CD14-positive monocyte (primary cell): ENCODE data around the gene UBA6. TPM values are rescaled to one million over a fixed set of nuclear protein-coding genes. Genes with fewer than 3 reads are reported as not detected.
A peak's percentile ranks its signal among the peaks of the same experiment; 100 is the strongest.

Experiments used
- DNase-seq, 3 donors: peaks; one replicate each; pipeline ENCODE4 v3.0.0-alpha.2; 2011 to 2022
- H2AFZ ChIP-seq: 2 replicates; pipeline ENCODE4 v1.6.0; 2012; ENCODE audit warnings: mild to moderate bottlenecking, low read depth, low read length, inconsistent platforms; ENCODE audit not compliant: insufficient read depth, poor library complexity, severe bottlenecking
- H3K27ac ChIP-seq, 2 donors: 1 replicate in 1 of 2; 2 replicates in 1 of 2; pipeline ENCODE4 v1.5.1; 2012 to 2013; ENCODE audit warnings: low read length in 2 of 2, control low read depth in 1 of 2, inconsistent platforms in 1 of 2, low read depth in 1 of 2, mild to moderate bottlenecking in 1 of 2
- H3K27me3 ChIP-seq, 2 donors: one replicate each; pipeline versions ENCODE4 v1.6.0 to v1.6.1; 2011 to 2013; ENCODE audit warnings: low read length in 2 of 2; ENCODE audit not compliant: control insufficient read depth in 2 of 2, insufficient read depth in 2 of 2
- H3K36me3 ChIP-seq, 2 donors: replicated peaks in 1 of 2; 1 replicate in 1 of 2; 2 replicates in 1 of 2; pipeline versions ENCODE4 v1.5.1 to v1.6.1; 2012 to 2013; ENCODE audit warnings: low read length in 2 of 2, control low read depth in 1 of 2, inconsistent platforms in 1 of 2, mild to moderate bottlenecking in 1 of 2; ENCODE audit not compliant: insufficient read depth in 2 of 2, control insufficient read depth in 1 of 2
- H3K4me1 ChIP-seq, 2 donors: 1 replicate in 1 of 2; 2 replicates in 1 of 2; pipeline versions ENCODE4 v1.5.1 to v1.6.1; 2012 to 2013; ENCODE audit warnings: low read length in 2 of 2, control low read depth in 1 of 2, inconsistent platforms in 1 of 2, mild to moderate bottlenecking in 1 of 2, moderate library complexity in 1 of 2; ENCODE audit not compliant: insufficient read depth in 2 of 2, control insufficient read depth in 1 of 2
- H3K4me2 ChIP-seq: replicated peaks from 2 replicates; pipeline ENCODE3; 2012; ENCODE audit warnings: low read length, moderate library complexity, mild to moderate bottlenecking; ENCODE audit not compliant: poor library complexity, severe bottlenecking; ENCODE audit errors: extremely low read depth
- H3K4me3 ChIP-seq, 3 experiments: fragments of 200-600 bp in 1 of 3; sonication (generic) in 1 of 3; replicated peaks in 1 of 3; 1 replicate in 2 of 3; 2 replicates in 1 of 3; pipeline ENCODE4 v1.5.1; 2011 to 2013; ENCODE audit warnings: low read length in 3 of 3, mild to moderate bottlenecking in 3 of 3, control low read depth in 2 of 3, low read depth in 2 of 3, inconsistent platforms in 1 of 3, moderate library complexity in 1 of 3
- H3K79me2 ChIP-seq: 2 replicates; pipeline ENCODE4 v1.6.0; 2012; ENCODE audit warnings: mild to moderate bottlenecking, control low read depth, inconsistent platforms, low read length, moderate library complexity; ENCODE audit not compliant: insufficient read depth
- H3K9ac ChIP-seq: 2 replicates; pipeline ENCODE4 v1.6.0; 2017; ENCODE audit warnings: low read length, mild to moderate bottlenecking; ENCODE audit not compliant: insufficient read depth, poor library complexity, severe bottlenecking
- H3K9me3 ChIP-seq, 2 donors: replicated peaks in 1 of 2; 1 replicate in 1 of 2; 2 replicates in 1 of 2; pipeline versions ENCODE4 v1.5.1 to v1.6.1; 2012 to 2013; ENCODE audit warnings: low read length in 2 of 2, control low read depth in 1 of 2; ENCODE audit not compliant: control insufficient read depth in 1 of 2, insufficient read depth in 1 of 2
- H4K20me1 ChIP-seq: 2 replicates; pipeline ENCODE4 v1.6.0; 2012; ENCODE audit warnings: mild to moderate bottlenecking, low read length, control low read depth, moderate library complexity; ENCODE audit not compliant: insufficient read depth
- H3K27ac Mint-ChIP-seq, 7 donors: one replicate each; pipeline ENCODE4 v1.8.0; 2020; ENCODE audit warnings: mild to moderate bottlenecking in 7 of 7, mixed read lengths in 7 of 7, moderate library complexity in 6 of 7, inconsistent platforms in 2 of 7
- H3K27me3 Mint-ChIP-seq, 3 donors: one replicate each; pipeline ENCODE4 v1.8.0; 2021 to 2022; ENCODE audit warnings: low read depth in 3 of 3, mild to moderate bottlenecking in 3 of 3, mixed read lengths in 3 of 3, moderate library complexity in 3 of 3, inconsistent platforms in 1 of 3
- H3K36me3 Mint-ChIP-seq, 2 donors: one replicate each; pipeline ENCODE4 v1.8.0; 2020; ENCODE audit warnings: mixed read lengths in 2 of 2, inconsistent platforms in 1 of 2, mild to moderate bottlenecking in 1 of 2
- H3K4me1 Mint-ChIP-seq: one replicate; pipeline ENCODE4 v1.8.0; 2020; ENCODE audit warnings: mild to moderate bottlenecking, mixed read lengths
- H3K4me3 Mint-ChIP-seq, 2 donors: one replicate each; pipeline ENCODE4 v1.8.0; 2020; ENCODE audit warnings: mild to moderate bottlenecking in 2 of 2, mixed read lengths in 2 of 2, moderate library complexity in 1 of 2
- H3K9me3 Mint-ChIP-seq, 7 donors: one replicate each; pipeline ENCODE4 v1.8.0; 2020 to 2022; ENCODE audit warnings: mixed read lengths in 7 of 7, mild to moderate bottlenecking in 6 of 7, moderate library complexity in 6 of 7, inconsistent platforms in 2 of 7
- WGBS: methylation state at CpG from one replicate; pipeline ENCODE4 v1.1.5; 2013; ENCODE audit warnings: missing lambda C conversion rate; ENCODE audit not compliant: insufficient coverage; 5-methylcytosine and 5-hydroxymethylcytosine counted together
- intact Hi-C, 2 donors: fragments of 100-400 bp; cut with micrococcal nuclease; formaldehyde crosslinking; loops; one replicate each; pipeline versions ENCODE4 v1.15.0 to v1.15.1; 2023
- polyA plus RNA-seq, 3 donors: library from polyadenylated mRNA; depleted of rRNA in 1 of 3; unstranded in 2 of 3; stranded (reverse) in 1 of 3; fragments of 300-500 nt in 2 of 3; fragments of >200 nt in 1 of 3; fragmentation: Illumina TruSeq in 2 of 3; gene quantifications; 1 replicate in 2 of 3; 2 replicates in 1 of 3; pipeline ENCODE4 v1.2.3, GENCODE V29; 2012 to 2021
- TF ChIP-seq, protein P1 (sequence below): fragments of 200-600 bp; IDR thresholded peaks from one replicate; pipeline ENCODE4 v1.8.0; 2022; ENCODE audit warnings: antibody characterized with exemption, mild to moderate bottlenecking

The UBA6 gene
- polyA plus RNA-seq, 3 donors: 8.4 to 22.0 (median 21.0) TPM

DNA sequence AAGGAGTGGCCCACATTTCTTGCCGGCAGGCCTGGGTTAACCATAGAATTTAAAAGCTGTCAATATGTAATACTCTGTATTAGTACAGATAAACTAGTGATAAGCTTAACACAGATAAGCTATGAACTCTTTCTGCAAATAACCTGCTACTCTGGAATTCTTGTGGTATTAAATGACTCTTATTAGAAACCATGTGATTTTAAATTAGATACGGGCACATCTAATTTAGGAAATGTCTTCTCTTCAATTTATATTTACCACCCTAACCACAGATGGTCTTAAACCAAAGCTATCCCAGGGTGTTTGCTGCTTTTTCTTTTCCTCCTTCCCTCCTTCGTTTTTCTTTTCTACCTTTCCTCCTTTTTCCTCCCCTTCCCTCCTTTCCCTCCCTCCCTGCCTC, 48.3 kb upstream of the UBA6 start:
- Histone ChIP-seq H3K4me1 (no peaks in the 10 kb centered on the region), H3K36me3 (no peaks in the 10 kb centered on the region), H3K27ac (no peak overlapping the region), H3K4me2 (no peak overlapping the region), H2AFZ (no peak overlapping the region), H3K27me3 (no peaks in the 10 kb centered on the region), H3K79me2 (no peaks in the 10 kb centered on the region), H3K9ac (no peak overlapping the region), H4K20me1 (no peaks in the 10 kb centered on the region), H3K4me3 (no peak overlapping the region), H3K9me3 (no peaks in the 10 kb centered on the region)
- intact Hi-C loops: loop anchor here in 1 of 2 donors (10.0 kb wide), 1 partner anchor 426 kb away; no protein-coding TSS in a partner anchor
- no peak overlapping the region for H3K27ac Mint-ChIP-seq
- DNase-seq: no peak
- no peaks in the 10 kb centered on the region for H3K36me3 Mint-ChIP-seq
- 80% methylated on average over 1 of the region's 3 CpGs for WGBS
- TF ChIP-seq, protein P1, sequence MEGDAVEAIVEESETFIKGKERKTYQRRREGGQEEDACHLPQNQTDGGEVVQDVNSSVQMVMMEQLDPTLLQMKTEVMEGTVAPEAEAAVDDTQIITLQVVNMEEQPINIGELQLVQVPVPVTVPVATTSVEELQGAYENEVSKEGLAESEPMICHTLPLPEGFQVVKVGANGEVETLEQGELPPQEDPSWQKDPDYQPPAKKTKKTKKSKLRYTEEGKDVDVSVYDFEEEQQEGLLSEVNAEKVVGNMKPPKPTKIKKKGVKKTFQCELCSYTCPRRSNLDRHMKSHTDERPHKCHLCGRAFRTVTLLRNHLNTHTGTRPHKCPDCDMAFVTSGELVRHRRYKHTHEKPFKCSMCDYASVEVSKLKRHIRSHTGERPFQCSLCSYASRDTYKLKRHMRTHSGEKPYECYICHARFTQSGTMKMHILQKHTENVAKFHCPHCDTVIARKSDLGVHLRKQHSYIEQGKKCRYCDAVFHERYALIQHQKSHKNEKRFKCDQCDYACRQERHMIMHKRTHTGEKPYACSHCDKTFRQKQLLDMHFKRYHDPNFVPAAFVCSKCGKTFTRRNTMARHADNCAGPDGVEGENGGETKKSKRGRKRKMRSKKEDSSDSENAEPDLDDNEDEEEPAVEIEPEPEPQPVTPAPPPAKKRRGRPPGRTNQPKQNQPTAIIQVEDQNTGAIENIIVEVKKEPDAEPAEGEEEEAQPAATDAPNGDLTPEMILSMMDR: no peak
- H3K27me3 Mint-ChIP-seq: no peaks in the 10 kb centered on the region
- no peak overlapping the region for H3K4me3 Mint-ChIP-seq
- no peaks in the 10 kb centered on the region for H3K9me3 Mint-ChIP-seq
- no peaks in the 10 kb centered on the region for H3K4me1 Mint-ChIP-seq

DNA sequence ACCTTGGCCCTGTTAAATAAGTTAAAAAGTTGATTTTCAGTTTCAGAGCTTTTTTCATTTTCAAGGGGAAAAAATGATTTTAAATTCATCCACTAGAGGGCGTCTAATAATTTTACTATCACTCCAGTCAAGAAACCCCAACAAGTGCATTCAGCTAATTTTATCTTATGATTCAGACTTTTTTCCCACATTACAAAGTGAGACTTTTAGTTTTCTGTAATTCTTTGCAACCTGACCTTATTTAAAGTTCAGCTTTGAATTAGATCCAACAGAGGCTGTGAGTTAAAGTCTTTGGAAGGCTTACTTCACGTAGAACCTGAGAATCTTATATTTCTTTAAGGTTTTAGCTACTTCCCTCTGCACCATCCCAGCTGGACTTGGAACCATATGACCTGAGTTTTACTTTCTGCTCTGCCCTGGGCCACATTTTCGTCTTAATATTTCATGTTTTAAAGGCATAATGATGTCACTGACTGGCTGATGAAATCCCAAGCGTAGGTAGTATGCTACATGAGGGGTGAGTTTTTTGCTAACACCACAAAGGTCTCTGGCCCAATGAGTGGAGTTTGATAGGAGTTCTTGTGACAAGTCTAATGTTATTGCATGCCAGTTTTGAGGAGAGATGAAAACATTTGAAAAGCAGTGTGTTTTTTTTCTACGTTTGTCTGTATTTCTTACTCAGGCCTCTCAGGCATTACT, 46.0 kb upstream of the UBA6 start:
- no peaks in the 10 kb centered on the region for H3K27me3 Mint-ChIP-seq
- WGBS: 79% methylated on average over 2 of the region's 5 CpGs
- no peak overlapping the region for H3K4me3 ChIP-seq
- no peak overlapping the region for H3K27ac Mint-ChIP-seq
- no peaks in the 10 kb centered on the region for H3K27me3 ChIP-seq
- H3K27ac ChIP-seq: no peak overlapping the region
- H2AFZ ChIP-seq: peak overlapping the region; percentile 6
- H3K9ac ChIP-seq: no peak overlapping the region
- TF ChIP-seq, protein P1: peak; percentile 73
- intact Hi-C loops: loop anchor here in 1 of 2 donors (10.0 kb wide), 1 partner anchor 428 kb away; no protein-coding TSS in a partner anchor
- no peaks in the 10 kb centered on the region for H3K36me3 Mint-ChIP-seq
- H3K9me3 ChIP-seq: no peaks in the 10 kb centered on the region
- H3K4me1 Mint-ChIP-seq: no peaks in the 10 kb centered on the region
- no peak overlapping the region for H3K4me2 ChIP-seq
- no peaks in the 10 kb centered on the region for H4K20me1 ChIP-seq
- H3K4me3 Mint-ChIP-seq: no peak overlapping the region
- DNase-seq: peak in 2 of 3 donors; percentile 18 to 41
- H3K4me1 ChIP-seq: no peaks in the 10 kb centered on the region
- H3K36me3 ChIP-seq: no peaks in the 10 kb centered on the region
- no peaks in the 10 kb centered on the region for H3K9me3 Mint-ChIP-seq
- H3K79me2 ChIP-seq: no peaks in the 10 kb centered on the region
